Tibial artery (tissue), 4 donors: Measurements from ENCODE around the gene ADAM30.
"Not testable (repeated sequence)": the region's sequence is repeated elsewhere in the genome, so short reads cannot be mapped to it uniquely, and the experiment has no call there.

ENCODE experiments used
- DNase-seq, 2 donors: peaks; one replicate each; pipeline ENCODE4 v3.0.0-alpha.2; 2019
- H3K27ac ChIP-seq, 2 donors: fragments of 200-600 bp; sonication (generic) in 1 of 2; 1 replicate in 1 of 2; 2 replicates in 1 of 2; pipeline ENCODE4 v1.5.1; 2018 to 2019; ENCODE audit warnings: mild to moderate bottlenecking in 1 of 2
- H3K27me3 ChIP-seq, 2 donors: fragments of 200-600 bp; sonication (generic) in 1 of 2; one replicate each; pipeline versions ENCODE4 v1.5.1 to v1.6.0; 2016 to 2019
- H3K36me3 ChIP-seq, 3 donors: fragments of 200-600 bp; sonication (generic) in 2 of 3; one replicate each; pipeline ENCODE4 v1.5.1; 2016 to 2019; ENCODE audit warnings: mild to moderate bottlenecking in 2 of 3
- H3K4me1 ChIP-seq, 4 donors: fragments of 200-600 bp; sonication (generic) in 2 of 4; 1 replicate in 3 of 4; 2 replicates in 1 of 4; pipeline ENCODE4 v1.5.1; 2016 to 2019
- H3K4me3 ChIP-seq, 2 donors: fragments of 200-600 bp; sonication (generic) in 1 of 2; 1 replicate in 1 of 2; 2 replicates in 1 of 2; pipeline ENCODE4 v1.5.1; 2018 to 2019; ENCODE audit warnings: mild to moderate bottlenecking in 2 of 2
- H3K9me3 ChIP-seq, 3 donors: fragments of 200-600 bp; sonication (generic) in 1 of 3; one replicate each; pipeline ENCODE4 v1.5.1; 2016 to 2019
- CTCF ChIP-seq, 2 experiments: fragments of 200-600 bp in 1 of 2; fragments of 450-650 bp in 1 of 2; IDR thresholded peaks; one replicate each; pipeline ENCODE4 v1.5.1; 2017 to 2019; ENCODE audit warnings: antibody characterized with exemption in 2 of 2, mild to moderate bottlenecking in 1 of 2, moderate library complexity in 1 of 2
- intact Hi-C: fragments of 100-400 bp; cut with DNase I; formaldehyde crosslinking; loops from one replicate; pipeline ENCODE4 v1.15.0; 2023; ENCODE audit warnings: low total_unique reads

Gene ADAM30

GRCh38 chr1:119853155-119853554, 43.2 kb downstream of the ADAM30 start:
- H3K4me3 ChIP-seq = no peak overlapping the region
- intact Hi-C loops = no loop called here
- H3K9me3 ChIP-seq = no peaks in the 10 kb centered on the region
- H3K4me1 ChIP-seq = no peaks in the 10 kb centered on the region
- H3K27me3 ChIP-seq = no peaks in the 10 kb centered on the region
- no peaks in the 10 kb centered on the region for H3K36me3 ChIP-seq
- no peak for DNase-seq
- no peak for TF ChIP-seq CTCF (IDR thresholded peaks at IDR 0.05)
- no peak overlapping the region for H3K27ac ChIP-seq

- DNase-seq, intact Hi-C loops, H3K36me3 ChIP-seq, H3K9me3 ChIP-seq, H3K4me1 ChIP-seq, H3K4me3 ChIP-seq, H3K27ac ChIP-seq, H3K27me3 ChIP-seq: not testable (repeated sequence)
Observed at GRCh38 chr1:119844206-119844605, 52.1 kb downstream of the ADAM30 start.
